Measurements from ENCODE around the gene OR8D1.
"Not testable (repeated sequence)": the region's sequence is repeated elsewhere in the genome, so short reads cannot be mapped to it uniquely, and the experiment has no call there.

Gene OR8D1

DNA sequence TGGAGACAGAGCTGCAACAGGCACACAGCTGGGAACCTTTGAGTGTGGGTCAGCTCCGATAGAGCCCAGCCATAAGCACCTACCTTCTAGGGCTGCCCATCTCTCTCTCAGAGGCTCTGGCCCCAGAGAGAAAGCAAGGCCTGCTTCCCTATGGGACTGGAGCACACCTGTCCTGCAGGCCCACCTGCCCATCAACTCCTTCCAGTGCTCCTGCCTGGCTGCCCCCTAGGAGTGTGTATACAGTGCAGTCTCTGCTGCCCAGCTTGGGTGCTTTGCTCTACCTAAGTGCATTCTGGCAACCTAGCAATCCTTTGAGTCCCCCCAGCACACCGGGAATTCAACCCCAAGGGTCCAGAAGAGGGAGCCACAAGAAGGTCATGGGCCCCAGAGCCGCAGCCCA, 36.5 kb downstream of the OR8D1 start:
- ATAC-seq (ENCODE audit: low read depth): no peak
- no peak for DNase-seq (ENCODE audit: low spot score)
- Histone ChIP-seq H3K36me3 (ENCODE audit: low read depth) (no peaks in the 10 kb centered on the region), H3K27me3 (ENCODE audit: insufficient read depth, poor library complexity, severe bottlenecking) (no peaks in the 10 kb centered on the region), H3K4me3 (ENCODE audit: severe bottlenecking) (no peak overlapping the region), H3K27ac (ENCODE audit: poor library complexity, severe bottlenecking) (no peak overlapping the region), H3K9me3 (ENCODE audit: severe bottlenecking) (no peaks in the 10 kb centered on the region), H3K4me1 (ENCODE audit: insufficient read depth, poor library complexity, severe bottlenecking) (no peaks in the 10 kb centered on the region)
- TF ChIP-seq, protein P1, sequence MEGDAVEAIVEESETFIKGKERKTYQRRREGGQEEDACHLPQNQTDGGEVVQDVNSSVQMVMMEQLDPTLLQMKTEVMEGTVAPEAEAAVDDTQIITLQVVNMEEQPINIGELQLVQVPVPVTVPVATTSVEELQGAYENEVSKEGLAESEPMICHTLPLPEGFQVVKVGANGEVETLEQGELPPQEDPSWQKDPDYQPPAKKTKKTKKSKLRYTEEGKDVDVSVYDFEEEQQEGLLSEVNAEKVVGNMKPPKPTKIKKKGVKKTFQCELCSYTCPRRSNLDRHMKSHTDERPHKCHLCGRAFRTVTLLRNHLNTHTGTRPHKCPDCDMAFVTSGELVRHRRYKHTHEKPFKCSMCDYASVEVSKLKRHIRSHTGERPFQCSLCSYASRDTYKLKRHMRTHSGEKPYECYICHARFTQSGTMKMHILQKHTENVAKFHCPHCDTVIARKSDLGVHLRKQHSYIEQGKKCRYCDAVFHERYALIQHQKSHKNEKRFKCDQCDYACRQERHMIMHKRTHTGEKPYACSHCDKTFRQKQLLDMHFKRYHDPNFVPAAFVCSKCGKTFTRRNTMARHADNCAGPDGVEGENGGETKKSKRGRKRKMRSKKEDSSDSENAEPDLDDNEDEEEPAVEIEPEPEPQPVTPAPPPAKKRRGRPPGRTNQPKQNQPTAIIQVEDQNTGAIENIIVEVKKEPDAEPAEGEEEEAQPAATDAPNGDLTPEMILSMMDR (IDR thresholded peaks at IDR 0.05; ENCODE audit: poor library complexity, severe bottlenecking): no peak

DNA sequence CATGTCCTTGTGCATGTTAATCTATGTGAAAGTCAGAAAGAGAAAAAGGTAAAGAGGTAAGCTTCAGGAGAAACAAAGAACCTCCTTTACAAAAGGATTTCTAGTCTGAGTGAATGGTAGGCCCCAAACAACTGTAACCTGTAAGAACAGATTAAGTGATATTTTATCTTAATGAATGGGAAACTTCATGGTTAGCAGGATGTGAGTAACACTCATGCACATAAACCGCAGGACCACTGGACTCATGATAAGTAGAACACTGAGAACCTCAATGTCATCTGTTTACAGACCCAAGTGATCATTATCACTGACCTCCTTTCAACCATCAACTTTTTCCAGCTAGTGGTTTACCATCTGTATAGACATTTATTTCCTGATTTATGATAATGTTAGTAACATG, 37.7 kb downstream of the OR8D1 start:
- no peaks in the 10 kb centered on the region for H3K36me3 ChIP-seq (ENCODE audit: low read depth)
- TF ChIP-seq, protein P1 (IDR thresholded peaks at IDR 0.05; ENCODE audit: poor library complexity, severe bottlenecking): no peak
- H3K27ac ChIP-seq (ENCODE audit: poor library complexity, severe bottlenecking): no peak overlapping the region
- H3K4me3 ChIP-seq (ENCODE audit: severe bottlenecking): no peak overlapping the region
- ATAC-seq (ENCODE audit: low read depth) (no peak; the same call in 2 of the 3 replicates), DNase-seq (ENCODE audit: low spot score) (no peak)
- H3K4me1 ChIP-seq (ENCODE audit: insufficient read depth, poor library complexity, severe bottlenecking): no peaks in the 10 kb centered on the region
- no peaks in the 10 kb centered on the region for H3K9me3 ChIP-seq (ENCODE audit: severe bottlenecking)
- no peaks in the 10 kb centered on the region for H3K27me3 ChIP-seq (ENCODE audit: insufficient read depth, poor library complexity, severe bottlenecking)

DNA sequence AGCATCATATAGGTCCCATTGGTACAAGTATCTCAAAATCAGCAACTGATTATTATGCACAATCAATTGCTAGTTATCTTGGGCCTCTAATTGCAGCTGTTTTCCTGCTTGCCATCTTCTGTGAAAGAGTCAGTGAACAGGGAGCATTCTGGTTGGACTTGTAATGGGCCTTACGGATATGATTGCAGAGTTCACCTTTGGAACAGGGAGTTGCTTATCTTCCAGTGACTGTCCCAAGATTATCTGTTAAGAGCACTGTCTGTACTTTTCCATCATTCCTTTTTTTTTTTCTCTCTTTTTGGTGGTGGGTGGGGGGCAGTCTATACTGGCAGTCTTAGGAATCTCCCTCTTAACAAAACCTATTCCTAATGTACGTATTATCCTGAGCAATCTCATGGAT, 39.7 kb downstream of the OR8D1 start:
- Histone ChIP-seq H3K9me3 (ENCODE audit: severe bottlenecking) (no peaks in the 10 kb centered on the region), H3K27ac (ENCODE audit: poor library complexity, severe bottlenecking) (no peak overlapping the region), H3K36me3 (ENCODE audit: low read depth) (no peaks in the 10 kb centered on the region), H3K4me3 (ENCODE audit: severe bottlenecking) (no peak overlapping the region), H3K27me3 (ENCODE audit: insufficient read depth, poor library complexity, severe bottlenecking) (no peaks in the 10 kb centered on the region), H3K4me1 (ENCODE audit: insufficient read depth, poor library complexity, severe bottlenecking) (no peaks in the 10 kb centered on the region)
- ATAC-seq (ENCODE audit: low read depth): no peak
- TF ChIP-seq, protein P1 (IDR thresholded peaks at IDR 0.05; ENCODE audit: poor library complexity, severe bottlenecking): no peak
- DNase-seq (ENCODE audit: low spot score): no peak

DNA sequence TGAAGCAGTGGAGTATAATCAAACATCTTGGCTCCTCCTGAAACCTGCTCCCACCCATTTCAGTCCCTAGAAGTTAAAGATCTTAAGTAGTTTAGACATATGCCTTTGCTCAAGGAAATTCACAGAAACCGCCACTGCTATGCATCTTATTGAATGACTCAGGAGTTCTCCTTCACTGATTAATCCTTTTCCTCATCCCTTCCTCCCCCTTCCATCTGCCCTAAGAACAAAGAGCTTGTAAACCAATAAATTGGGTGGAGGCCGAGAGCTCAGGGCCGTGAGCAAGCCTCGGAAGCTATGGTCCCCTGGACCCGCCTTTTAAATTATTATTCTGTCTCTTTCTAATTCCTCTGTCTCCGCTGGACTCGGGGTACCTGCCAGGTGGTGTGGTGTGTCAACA, 42.9 kb downstream of the OR8D1 start:
- not testable (repeated sequence) for DNase-seq (ENCODE audit: low spot score)

DNA sequence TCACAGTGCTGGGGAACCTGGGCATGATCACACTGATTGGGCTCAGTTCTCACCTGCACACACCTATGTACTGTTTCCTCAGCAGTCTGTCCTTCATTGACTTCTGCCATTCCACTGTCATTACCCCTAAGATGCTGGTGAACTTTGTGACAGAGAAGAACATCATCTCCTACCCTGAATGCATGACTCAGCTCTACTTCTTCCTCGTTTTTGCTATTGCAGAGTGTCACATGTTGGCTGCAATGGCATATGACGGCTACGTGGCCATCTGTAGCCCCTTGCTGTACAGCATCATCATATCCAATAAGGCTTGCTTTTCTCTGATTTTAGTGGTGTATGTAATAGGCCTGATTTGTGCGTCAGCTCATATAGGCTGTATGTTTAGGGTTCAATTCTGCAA, 48.7 kb downstream of the OR8D1 start:
- H3K9me3 ChIP-seq (ENCODE audit: severe bottlenecking); H3K4me1 ChIP-seq (ENCODE audit: insufficient read depth, poor library complexity, severe bottlenecking); H3K4me3 ChIP-seq (ENCODE audit: severe bottlenecking); H3K27ac ChIP-seq (ENCODE audit: poor library complexity, severe bottlenecking); ATAC-seq (ENCODE audit: low read depth); H3K36me3 ChIP-seq (ENCODE audit: low read depth); DNase-seq (ENCODE audit: low spot score): not testable (repeated sequence)
- peaks cover 14% of the 10 kb centered on the region for H3K27me3 ChIP-seq (ENCODE audit: insufficient read depth, poor library complexity, severe bottlenecking)

More for the DNA sequence above, 42.9 kb downstream of the OR8D1 start:
- not testable (repeated sequence) for H3K27ac ChIP-seq (ENCODE audit: poor library complexity, severe bottlenecking); ATAC-seq (ENCODE audit: low read depth); H3K4me3 ChIP-seq (ENCODE audit: severe bottlenecking); H3K9me3 ChIP-seq (ENCODE audit: severe bottlenecking); H3K27me3 ChIP-seq (ENCODE audit: insufficient read depth, poor library complexity, severe bottlenecking); H3K4me1 ChIP-seq (ENCODE audit: insufficient read depth, poor library complexity, severe bottlenecking); H3K36me3 ChIP-seq (ENCODE audit: low read depth)

DNA sequence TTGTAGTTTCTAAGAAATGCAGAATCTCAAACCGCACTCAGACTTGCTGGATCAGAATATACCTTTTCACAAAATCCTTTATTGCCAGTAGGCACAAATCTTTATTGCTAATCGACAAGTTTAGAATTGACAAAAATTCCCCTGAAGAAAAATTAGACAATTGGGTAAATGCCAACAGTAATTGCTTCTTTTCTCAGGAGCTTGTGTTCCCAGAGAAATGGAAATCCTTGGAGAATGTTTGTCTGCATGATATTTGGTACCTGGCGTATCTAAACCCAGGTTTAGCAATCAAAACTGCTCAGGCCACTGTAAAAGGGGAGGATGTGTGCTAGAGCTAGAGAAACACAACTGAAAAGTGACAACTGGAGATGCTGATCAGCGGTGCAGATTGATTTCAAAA, 57.7 kb downstream of the OR8D1 start, which contains the start of gene OR8G5:
TSS of gene OR8G5 (plus strand) at position 301 of the 400 bp plus-strand sequence. CDS start 8,556 bp downstream, outside the sequence.
- TF ChIP-seq, protein P1 (IDR thresholded peaks at IDR 0.05; ENCODE audit: poor library complexity, severe bottlenecking): no peak
- peaks cover 15% of the 10 kb centered on the region for H3K27me3 ChIP-seq (ENCODE audit: insufficient read depth, poor library complexity, severe bottlenecking)
- DNase-seq (ENCODE audit: low spot score): no peak

More for the DNA sequence above, 57.7 kb downstream of the OR8D1 start, which contains the start of gene OR8G5:
- no peak within 1 kb of the TSS for H3K4me3 ChIP-seq (ENCODE audit: severe bottlenecking)
- no peak within 1 kb of the TSS for H3K27ac ChIP-seq (ENCODE audit: poor library complexity, severe bottlenecking)
- no peak for ATAC-seq (ENCODE audit: low read depth)
- no peaks in the 10 kb centered on the region for H3K4me1 ChIP-seq (ENCODE audit: insufficient read depth, poor library complexity, severe bottlenecking)
- H3K36me3 ChIP-seq (ENCODE audit: low read depth): no peaks in the 10 kb centered on the region
- H3K9me3 ChIP-seq (ENCODE audit: severe bottlenecking): no peaks in the 10 kb centered on the region

Data from RWPE2 (cell line).